DND-41 (cell line): Measurements from ENCODE around the gene IGFLR1.

ENCODE experiments used
- EZH2 ChIP-seq: IDR thresholded peaks from 3 replicates; pipeline ENCODE4 v1.6.1; 2012; ENCODE audit warnings: borderline replicate concordance, low read depth, mild to moderate bottlenecking, moderate library complexity, low read length, inconsistent platforms; ENCODE audit not compliant: severe bottlenecking
- TF ChIP-seq, protein P1 (sequence below): IDR thresholded peaks from 2 replicates; pipeline ENCODE4 v1.5.1; 2012; ENCODE audit warnings: borderline replicate concordance, low read length, moderate library complexity, mild to moderate bottlenecking; ENCODE audit not compliant: poor library complexity, severe bottlenecking; ENCODE audit errors: extremely low read depth

- TF ChIP-seq, protein P1, sequence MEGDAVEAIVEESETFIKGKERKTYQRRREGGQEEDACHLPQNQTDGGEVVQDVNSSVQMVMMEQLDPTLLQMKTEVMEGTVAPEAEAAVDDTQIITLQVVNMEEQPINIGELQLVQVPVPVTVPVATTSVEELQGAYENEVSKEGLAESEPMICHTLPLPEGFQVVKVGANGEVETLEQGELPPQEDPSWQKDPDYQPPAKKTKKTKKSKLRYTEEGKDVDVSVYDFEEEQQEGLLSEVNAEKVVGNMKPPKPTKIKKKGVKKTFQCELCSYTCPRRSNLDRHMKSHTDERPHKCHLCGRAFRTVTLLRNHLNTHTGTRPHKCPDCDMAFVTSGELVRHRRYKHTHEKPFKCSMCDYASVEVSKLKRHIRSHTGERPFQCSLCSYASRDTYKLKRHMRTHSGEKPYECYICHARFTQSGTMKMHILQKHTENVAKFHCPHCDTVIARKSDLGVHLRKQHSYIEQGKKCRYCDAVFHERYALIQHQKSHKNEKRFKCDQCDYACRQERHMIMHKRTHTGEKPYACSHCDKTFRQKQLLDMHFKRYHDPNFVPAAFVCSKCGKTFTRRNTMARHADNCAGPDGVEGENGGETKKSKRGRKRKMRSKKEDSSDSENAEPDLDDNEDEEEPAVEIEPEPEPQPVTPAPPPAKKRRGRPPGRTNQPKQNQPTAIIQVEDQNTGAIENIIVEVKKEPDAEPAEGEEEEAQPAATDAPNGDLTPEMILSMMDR = no peak
- no peak for TF ChIP-seq EZH2
These were observed 52.4 kb downstream of the IGFLR1 start for GRCh38 chr19:35689836-35690235.
